Endometrium (tissue), 2 donors: ENCODE measurements around the gene TMEM101.
"Not testable (repeated sequence)": the region's sequence is repeated elsewhere in the genome, so short reads cannot be mapped to it uniquely, and the experiment has no call there.

Experiments
- FAIRE-seq: peaks from 2 replicates; lab custom pipeline; 2012; peaks lifted over from hg19 to GRCh38; lab: Jason Lieb, UNC
- donor health status: control.
- donor health status: control.

TMEM101 gene

GRCh38 chr17:44023545-44024270, 8.9 kb upstream of the TMEM101 start:
- FAIRE-seq = no peak

- FAIRE-seq = no peak
Measured at GRCh38 chr17:44022246-44022645, 7.5 kb upstream of the TMEM101 start.

GRCh38 chr17:44021227-44021626, 6.5 kb upstream of the TMEM101 start:
- FAIRE-seq = not testable (repeated sequence)

GRCh38 chr17:44014133-44014436, 678 bp downstream of the TMEM101 start:
- no peak for FAIRE-seq

- no peak for FAIRE-seq
Measured at GRCh38 chr17:44012874-44013273, 1.9 kb downstream of the TMEM101 start.

- no peak for FAIRE-seq
Measured at GRCh38 chr17:44012391-44012790, 2.4 kb downstream of the TMEM101 start.

- no peak for FAIRE-seq
Measured at GRCh38 chr17:44011876-44012275, 2.9 kb downstream of the TMEM101 start.

GRCh38 chr17:44010966-44011647, 3.7 kb downstream of the TMEM101 start:
- no peak for FAIRE-seq

- FAIRE-seq = no peak
Measured at GRCh38 chr17:44008205-44008909, 6.4 kb downstream of the TMEM101 start.

- no peak for FAIRE-seq
Measured at GRCh38 chr17:44007346-44008204, 7.2 kb downstream of the TMEM101 start.

- FAIRE-seq = no peak
Measured at GRCh38 chr17:44006598-44007345, 8.0 kb downstream of the TMEM101 start.

GRCh38 chr17:44006272-44006597, 8.5 kb downstream of the TMEM101 start:
- FAIRE-seq = no peak

GRCh38 chr17:44005527-44006271, 9.1 kb downstream of the TMEM101 start:
- no peak for FAIRE-seq

- no peak for FAIRE-seq
Measured at GRCh38 chr17:44004761-44005526, 9.8 kb downstream of the TMEM101 start.

- FAIRE-seq = no peak
Measured at GRCh38 chr17:44004077-44004760, 10.5 kb downstream of the TMEM101 start, which contains the start of gene NAGS. TSS of gene NAGS (plus strand) at chr17:44004622. CDS start at chr17:44004664, 42 bp downstream.

- no peak for FAIRE-seq
Measured at GRCh38 chr17:44002141-44002848, 12.5 kb downstream of the TMEM101 start.

- FAIRE-seq = no peak
Measured at GRCh38 chr17:44001461-44001920, 13.3 kb downstream of the TMEM101 start.

- FAIRE-seq = no peak
Measured at GRCh38 chr17:44000871-44001460, 13.8 kb downstream of the TMEM101 start.
